H9 (cell line): ENCODE measurements around the gene ADGRB3. TPM values are rescaled to one million over a fixed set of nuclear protein-coding genes. Genes with fewer than 3 reads are reported as not detected.

ENCODE experiments used
- DNase-seq: peaks from one replicate; pipeline ENCODE4 v3.0.0-alpha.2; 2017
- H2AFZ ChIP-seq: one replicate; pipeline ENCODE4 v1.6.1; 2013; ENCODE audit warnings: mild to moderate bottlenecking, low read length, control low read depth, moderate library complexity
- H2AK5ac ChIP-seq: 2 replicates; pipeline ENCODE4 v1.6.1; 2013; ENCODE audit warnings: low read length, control low read depth, mixed read lengths; ENCODE audit not compliant: insufficient read length
- H2BK120ac ChIP-seq: one replicate; pipeline ENCODE4 v1.6.1; 2013; ENCODE audit warnings: low read depth, mild to moderate bottlenecking, low read length, control low read depth, inconsistent platforms; ENCODE audit not compliant: poor library complexity, severe bottlenecking
- H2BK12ac ChIP-seq: 2 replicates; pipeline ENCODE4 v1.6.1; 2013; ENCODE audit warnings: low read length, control low read depth, mixed read lengths, low read depth; ENCODE audit not compliant: insufficient read length
- H2BK15ac ChIP-seq: 2 replicates; pipeline ENCODE4 v1.6.1; 2013; ENCODE audit warnings: low read depth, low read length, control low read depth
- H2BK20ac ChIP-seq: one replicate; pipeline ENCODE4 v1.6.1; 2013; ENCODE audit warnings: low read depth, mild to moderate bottlenecking, low read length, control low read depth, inconsistent platforms; ENCODE audit not compliant: poor library complexity, severe bottlenecking
- H2BK5ac ChIP-seq: 2 replicates; pipeline ENCODE4 v1.6.1; 2013; ENCODE audit warnings: low read length, control low read depth, mixed read lengths; ENCODE audit not compliant: insufficient read length
- H3K14ac ChIP-seq: 2 replicates; pipeline ENCODE4 v1.6.1; 2013; ENCODE audit warnings: low read length, control low read depth; ENCODE audit not compliant: insufficient read depth
- H3K18ac ChIP-seq: 2 replicates; pipeline ENCODE4 v1.6.1; 2013; ENCODE audit warnings: low read depth, mild to moderate bottlenecking, mixed read lengths, low read length, control low read depth; ENCODE audit not compliant: insufficient read length
- H3K23ac ChIP-seq: 2 replicates; pipeline ENCODE4 v1.6.1; 2013; ENCODE audit warnings: low read length, control low read depth, mixed read lengths, low read depth; ENCODE audit not compliant: insufficient read length
- H3K23me2 ChIP-seq: 2 replicates; pipeline ENCODE4 v1.6.1; 2013; ENCODE audit warnings: low read depth, mild to moderate bottlenecking, mixed read lengths, low read length, control low read depth; ENCODE audit not compliant: insufficient read length, poor library complexity, severe bottlenecking
- H3K27ac ChIP-seq: 2 replicates; pipeline ENCODE4 v1.5.1; 2013; ENCODE audit warnings: low read length, control low read depth, mixed read lengths, low read depth; ENCODE audit not compliant: insufficient read length
- H3K27me3 ChIP-seq: 2 replicates; pipeline ENCODE4 v1.6.1; 2013; ENCODE audit warnings: low read length, control low read depth, inconsistent platforms; ENCODE audit not compliant: insufficient read depth
- H3K4ac ChIP-seq: 2 replicates; pipeline ENCODE4 v1.6.1; 2013; ENCODE audit warnings: low read depth, mild to moderate bottlenecking, control low read depth, inconsistent platforms, low read length, moderate library complexity
- H3K4me1 ChIP-seq: 2 replicates; pipeline ENCODE4 v1.6.1; 2013; ENCODE audit warnings: low read length, control low read depth, inconsistent platforms; ENCODE audit not compliant: insufficient read depth
- H3K4me2 ChIP-seq: 2 replicates; pipeline ENCODE4 v1.6.1; 2013; ENCODE audit warnings: low read length, control low read depth, mixed read lengths; ENCODE audit not compliant: insufficient read length, insufficient read depth
- H3K56ac ChIP-seq: 2 replicates; pipeline ENCODE4 v1.6.1; 2013; ENCODE audit warnings: low read depth, mild to moderate bottlenecking, mixed read lengths, low read length, control low read depth; ENCODE audit not compliant: insufficient read length
- H3K79me1 ChIP-seq: 2 replicates; pipeline ENCODE4 v1.6.1; 2013; ENCODE audit warnings: low read depth, mild to moderate bottlenecking, moderate library complexity, low read length, control low read depth, inconsistent platforms; ENCODE audit not compliant: insufficient read depth, poor library complexity, severe bottlenecking
- H3K79me2 ChIP-seq: 2 replicates; pipeline ENCODE4 v1.6.1; 2013; ENCODE audit warnings: low read length, control low read depth, inconsistent platforms; ENCODE audit not compliant: insufficient read depth
- H3K9ac ChIP-seq: 2 replicates; pipeline ENCODE4 v1.6.1; 2013; ENCODE audit warnings: low read length, control low read depth, mixed read lengths; ENCODE audit not compliant: insufficient read length; ENCODE audit errors: extremely low read depth
- H3K9me3 ChIP-seq: one replicate; pipeline ENCODE4 v1.6.1; 2013; ENCODE audit warnings: low read depth, low read length, inconsistent platforms; ENCODE audit not compliant: control insufficient read depth
- H3T11ph ChIP-seq: one replicate; pipeline ENCODE4 v1.6.1; 2013; ENCODE audit warnings: mild to moderate bottlenecking, low read length, control low read depth, inconsistent platforms
- H4K20me1 ChIP-seq: one replicate; pipeline ENCODE4 v1.6.1; 2013; ENCODE audit not compliant: control insufficient read depth, insufficient read length, insufficient read depth
- H4K5ac ChIP-seq: 2 replicates; pipeline ENCODE4 v1.6.1; 2013; ENCODE audit warnings: low read depth, mild to moderate bottlenecking, mixed read lengths, low read length, control low read depth; ENCODE audit not compliant: insufficient read length
- H4K8ac ChIP-seq: replicated peaks from 2 replicates; pipeline ENCODE4 v1.6.1; 2013; ENCODE audit warnings: low read length, control low read depth, mixed read lengths, low read depth; ENCODE audit not compliant: insufficient read length
- H4K91ac ChIP-seq: 2 replicates; pipeline ENCODE4 v1.6.1; 2013; ENCODE audit warnings: low read depth, mild to moderate bottlenecking, moderate library complexity, mixed read lengths, low read length, control low read depth; ENCODE audit not compliant: insufficient read length
- H3K27ac Mint-ChIP-seq, 3 experiments: 2 replicates in 2 of 3; 3 replicates in 1 of 3; pipeline ENCODE4 v1.8.0; 2020 to 2021; ENCODE audit warnings: mixed read lengths in 3 of 3, mild to moderate bottlenecking in 1 of 3, moderate library complexity in 1 of 3
- H3K27me3 Mint-ChIP-seq: 2 replicates; pipeline ENCODE4 v1.8.0; 2021; ENCODE audit warnings: low read depth, mild to moderate bottlenecking, moderate library complexity, mixed read lengths
- H3K36me3 Mint-ChIP-seq, 3 experiments: 2 replicates in 2 of 3; 3 replicates in 1 of 3; pipeline ENCODE4 v1.8.0; 2020 to 2021; ENCODE audit warnings: low read depth in 3 of 3, mixed read lengths in 3 of 3; ENCODE audit not compliant: insufficient read depth in 1 of 3
- H3K4me1 Mint-ChIP-seq, 2 experiments: 2 replicates each; pipeline ENCODE4 v1.8.0; 2020; ENCODE audit warnings: mixed read lengths in 2 of 2
- H3K4me3 Mint-ChIP-seq, 2 experiments: 2 replicates in 1 of 2; 3 replicates in 1 of 2; pipeline ENCODE4 v1.8.0; 2020 to 2021; ENCODE audit warnings: mild to moderate bottlenecking in 2 of 2, mixed read lengths in 2 of 2, moderate library complexity in 1 of 2
- H3K9me3 Mint-ChIP-seq, 2 experiments: 2 replicates in 1 of 2; 3 replicates in 1 of 2; pipeline ENCODE4 v1.8.0; 2020; ENCODE audit warnings: mild to moderate bottlenecking in 2 of 2, mixed read lengths in 2 of 2, moderate library complexity in 1 of 2
- WGBS: extraction: QIAGEN DNeasy Blood & Tissue Kit; methylation state at CpG from one replicate; pipeline ENCODE4 v1.1.7; 2013; ENCODE audit warnings: missing lambda C conversion rate, low lambda C conversion rate, mixed read lengths; ENCODE audit not compliant: insufficient read length; ENCODE audit errors: extremely low coverage; 5-methylcytosine and 5-hydroxymethylcytosine counted together
- total RNA-seq: library from RNA; stranded (reverse); gene quantifications from 2 replicates; pipeline ENCODE4 v1.2.1, GENCODE V29; 2021
- TF ChIP-seq, protein P1 (sequence below): fragments of 200-600 bp; sonication (generic); conservative IDR thresholded peaks from 3 replicates; pipeline ENCODE4 v1.8.0; 2021; ENCODE audit warnings: antibody characterized with exemption, mild to moderate bottlenecking

ADGRB3 gene
- total RNA-seq, 1 experiment from 2014 or later: 0.37 TPM

DNA sequence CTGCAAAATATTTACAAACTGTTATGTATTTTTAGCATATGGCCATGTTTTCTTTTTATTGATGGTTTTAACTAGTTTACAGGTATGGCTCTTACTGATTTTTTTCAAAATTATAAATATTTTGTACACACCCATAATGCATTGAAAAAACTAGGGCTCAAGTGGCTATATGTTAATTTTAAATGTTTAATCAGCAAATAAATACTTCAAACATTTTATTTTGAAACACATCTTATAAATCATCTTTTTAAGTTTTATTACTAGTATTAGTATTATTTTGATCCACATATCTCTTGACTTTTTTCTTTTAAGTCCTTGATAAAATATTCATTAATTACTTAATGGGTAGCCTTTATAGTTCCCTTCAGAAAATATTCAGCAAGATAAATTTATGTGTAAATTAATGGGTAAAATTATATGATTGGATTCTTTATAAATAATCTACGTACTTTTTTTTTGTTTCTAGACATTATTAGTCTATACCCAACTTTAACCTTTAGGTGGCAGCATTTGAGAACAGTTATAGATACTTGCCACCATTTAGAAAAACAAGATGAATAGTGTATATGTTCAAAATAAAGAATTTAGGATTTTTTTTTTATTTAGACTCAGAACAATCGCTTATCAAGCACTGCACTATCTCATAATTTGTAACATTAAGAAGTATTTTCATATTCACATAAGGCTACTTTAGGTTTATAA lies 241.9 kb downstream of the ADGRB3 start:
- Histone ChIP-seq H2BK20ac (no peak overlapping the region), H2BK15ac (no peak overlapping the region), H3K56ac (no peak overlapping the region), H2AK5ac (no peak overlapping the region), H2BK120ac (no peak overlapping the region), H2BK5ac (no peak overlapping the region), H3K23ac (no peak overlapping the region), H3K9me3 (no peaks in the 10 kb centered on the region), H3K4me2 (no peak overlapping the region), H4K8ac (no peak overlapping the region), H3K9ac (no peak overlapping the region), H2AFZ (no peak overlapping the region), H3K79me2 (no peaks in the 10 kb centered on the region), H3K14ac (no peak overlapping the region), H3K4ac (no peak overlapping the region), H4K91ac (no peak overlapping the region), H4K5ac (no peak overlapping the region), H4K20me1 (no peaks in the 10 kb centered on the region), H3K79me1 (no peaks in the 10 kb centered on the region), H3K18ac (no peak overlapping the region), H2BK12ac (no peak overlapping the region), H3T11ph (no peak overlapping the region), H3K4me1 (no peaks in the 10 kb centered on the region), H3K27ac (no peak overlapping the region), H3K23me2 (no peaks in the 10 kb centered on the region), H3K27me3 (no peaks in the 10 kb centered on the region)
- Mint-ChIP-seq H3K27me3 (no peaks in the 10 kb centered on the region), H3K4me3 (no peak overlapping the region), H3K4me1 (no peaks in the 10 kb centered on the region), H3K9me3 (peaks cover 3 to 4% of the 10 kb centered on the region in 2 experiments; a peak in 4 of 5 replicates), H3K36me3 (peaks cover 0 to 5% (median 4%) of the 10 kb centered on the region in 3 experiments; a peak in 4 of 7 replicates), H3K27ac (no peak overlapping the region)
- DNase-seq: no peak
- TF ChIP-seq, protein P1, sequence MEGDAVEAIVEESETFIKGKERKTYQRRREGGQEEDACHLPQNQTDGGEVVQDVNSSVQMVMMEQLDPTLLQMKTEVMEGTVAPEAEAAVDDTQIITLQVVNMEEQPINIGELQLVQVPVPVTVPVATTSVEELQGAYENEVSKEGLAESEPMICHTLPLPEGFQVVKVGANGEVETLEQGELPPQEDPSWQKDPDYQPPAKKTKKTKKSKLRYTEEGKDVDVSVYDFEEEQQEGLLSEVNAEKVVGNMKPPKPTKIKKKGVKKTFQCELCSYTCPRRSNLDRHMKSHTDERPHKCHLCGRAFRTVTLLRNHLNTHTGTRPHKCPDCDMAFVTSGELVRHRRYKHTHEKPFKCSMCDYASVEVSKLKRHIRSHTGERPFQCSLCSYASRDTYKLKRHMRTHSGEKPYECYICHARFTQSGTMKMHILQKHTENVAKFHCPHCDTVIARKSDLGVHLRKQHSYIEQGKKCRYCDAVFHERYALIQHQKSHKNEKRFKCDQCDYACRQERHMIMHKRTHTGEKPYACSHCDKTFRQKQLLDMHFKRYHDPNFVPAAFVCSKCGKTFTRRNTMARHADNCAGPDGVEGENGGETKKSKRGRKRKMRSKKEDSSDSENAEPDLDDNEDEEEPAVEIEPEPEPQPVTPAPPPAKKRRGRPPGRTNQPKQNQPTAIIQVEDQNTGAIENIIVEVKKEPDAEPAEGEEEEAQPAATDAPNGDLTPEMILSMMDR: peak; percentile 72
- WGBS: no CpG with 5 or more reads among the region's 2 CpGs
